GM19043 (cell line): ENCODE measurements around the gene PNMT.

ENCODE experiments used
- ATAC-seq: cut with Tn5 transposase; IDR thresholded peaks from one replicate; pipeline ENCODE4 v1.9.1; 2021; ENCODE audit warnings: low read depth; ENCODE audit not compliant: unreplicated experiment

The PNMT gene, protein sequence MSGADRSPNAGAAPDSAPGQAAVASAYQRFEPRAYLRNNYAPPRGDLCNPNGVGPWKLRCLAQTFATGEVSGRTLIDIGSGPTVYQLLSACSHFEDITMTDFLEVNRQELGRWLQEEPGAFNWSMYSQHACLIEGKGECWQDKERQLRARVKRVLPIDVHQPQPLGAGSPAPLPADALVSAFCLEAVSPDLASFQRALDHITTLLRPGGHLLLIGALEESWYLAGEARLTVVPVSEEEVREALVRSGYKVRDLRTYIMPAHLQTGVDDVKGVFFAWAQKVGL

DNA sequence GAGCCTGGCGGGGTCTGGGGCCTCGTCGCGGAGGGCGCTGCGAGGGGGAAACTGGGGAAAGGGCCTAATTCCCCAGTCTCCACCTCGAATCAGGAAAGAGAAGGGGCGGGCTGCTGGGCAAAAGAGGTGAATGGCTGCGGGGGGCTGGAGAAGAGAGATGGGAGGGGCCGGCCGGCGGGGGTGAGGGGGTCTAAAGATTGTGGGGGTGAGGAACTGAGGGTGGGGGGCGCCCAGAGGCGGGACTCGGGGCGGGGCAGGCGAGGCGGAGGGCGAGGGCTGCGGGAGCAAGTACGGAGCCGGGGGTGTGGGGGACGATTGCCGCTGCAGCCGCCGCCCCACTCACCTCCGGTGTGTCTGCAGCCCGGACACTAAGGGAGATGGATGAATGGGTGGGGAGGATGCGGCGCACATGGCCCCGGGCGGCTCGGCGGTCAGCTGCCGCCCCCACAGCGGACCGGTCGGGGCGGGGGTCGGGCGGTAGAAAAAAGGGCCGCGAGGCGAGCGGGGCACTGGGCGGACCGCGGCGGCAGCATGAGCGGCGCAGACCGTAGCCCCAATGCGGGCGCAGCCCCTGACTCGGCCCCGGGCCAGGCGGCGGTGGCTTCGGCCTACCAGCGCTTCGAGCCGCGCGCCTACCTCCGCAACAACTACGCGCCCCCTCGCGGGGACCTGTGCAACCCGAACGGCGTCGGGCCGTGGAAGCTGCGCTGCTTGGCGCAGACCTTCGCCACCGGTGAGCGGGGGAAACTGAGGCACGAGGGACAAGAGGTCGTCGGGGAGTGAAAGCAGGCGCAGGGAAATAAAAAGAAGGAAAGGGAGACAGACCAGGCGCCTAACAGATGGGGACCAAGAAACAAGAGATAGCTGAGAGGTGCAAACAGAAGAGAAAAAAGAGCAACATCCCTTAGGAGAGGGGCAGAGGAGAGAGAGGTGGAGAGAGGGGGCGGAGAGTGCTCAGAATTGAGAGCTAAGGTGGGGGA, at the start of gene PNMT:
PNMT (plus strand) TSS at position 509 of the 980 bp plus-strand sequence; CDS start at position 532, 23 bp downstream.
- ATAC-seq = no peak

- ATAC-seq = no peak
Measured at GRCh38 chr17:39618956-39619785, 49.1 kb upstream of the PNMT start.

DNA sequence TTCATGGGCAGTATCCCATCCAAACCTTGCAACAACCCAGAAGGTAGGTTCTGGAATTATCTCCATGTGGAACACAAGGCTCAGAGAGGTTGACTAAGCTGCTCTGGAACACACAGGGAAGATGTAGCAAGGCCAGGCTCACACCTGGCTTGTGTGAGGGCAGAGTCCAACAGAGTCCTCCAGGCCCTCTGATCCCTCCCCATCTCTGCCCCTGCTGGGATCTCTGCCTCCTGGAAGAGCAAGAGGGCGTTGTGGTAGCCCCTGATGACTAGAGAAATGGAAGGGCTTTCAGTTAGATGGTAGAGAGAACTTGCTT, 48.5 kb upstream of the PNMT start:
- ATAC-seq = no peak

DNA sequence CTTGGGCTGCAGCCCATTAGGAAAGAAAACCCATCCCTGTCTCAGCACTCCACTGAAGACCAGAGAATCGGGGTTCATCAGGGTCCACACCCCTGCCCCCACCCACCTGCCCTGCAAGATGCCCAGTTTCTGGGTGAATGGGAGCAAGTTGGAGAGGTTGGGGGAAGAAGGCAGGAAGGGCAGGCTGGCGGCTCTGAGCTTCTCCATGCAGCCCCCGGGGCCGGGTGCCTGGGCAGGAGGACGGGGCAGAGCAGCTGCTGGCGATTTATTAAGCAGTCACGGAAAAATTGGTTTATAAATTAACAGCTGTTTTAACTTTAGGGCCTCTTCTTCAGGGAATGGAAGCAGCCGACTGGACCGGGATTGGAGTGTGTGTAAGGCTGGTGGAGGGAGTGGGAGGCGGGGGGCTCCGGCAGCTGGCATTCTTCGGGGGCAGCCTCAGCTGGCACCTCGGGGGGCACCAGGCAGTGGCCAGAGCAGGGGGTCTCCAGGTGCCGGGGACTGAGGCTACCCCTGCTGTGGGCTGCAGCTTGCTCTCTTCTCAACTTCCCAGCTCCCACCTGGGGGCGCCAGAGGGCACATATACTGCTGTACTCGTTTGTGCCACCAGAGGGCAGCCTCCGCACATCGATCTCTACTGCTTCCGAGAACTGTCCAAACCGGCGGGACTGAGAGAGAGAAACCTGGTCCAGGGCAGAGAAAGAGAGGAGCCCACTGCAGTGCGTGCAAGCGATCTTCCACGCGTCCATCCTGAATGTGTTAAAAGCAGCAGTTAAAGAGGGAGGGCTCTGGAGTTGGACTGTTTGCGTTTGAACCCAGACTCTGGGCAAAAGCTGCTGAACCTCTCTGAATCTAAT, 46.5 kb upstream of the PNMT start:
- peak; percentile 54 for ATAC-seq

DNA sequence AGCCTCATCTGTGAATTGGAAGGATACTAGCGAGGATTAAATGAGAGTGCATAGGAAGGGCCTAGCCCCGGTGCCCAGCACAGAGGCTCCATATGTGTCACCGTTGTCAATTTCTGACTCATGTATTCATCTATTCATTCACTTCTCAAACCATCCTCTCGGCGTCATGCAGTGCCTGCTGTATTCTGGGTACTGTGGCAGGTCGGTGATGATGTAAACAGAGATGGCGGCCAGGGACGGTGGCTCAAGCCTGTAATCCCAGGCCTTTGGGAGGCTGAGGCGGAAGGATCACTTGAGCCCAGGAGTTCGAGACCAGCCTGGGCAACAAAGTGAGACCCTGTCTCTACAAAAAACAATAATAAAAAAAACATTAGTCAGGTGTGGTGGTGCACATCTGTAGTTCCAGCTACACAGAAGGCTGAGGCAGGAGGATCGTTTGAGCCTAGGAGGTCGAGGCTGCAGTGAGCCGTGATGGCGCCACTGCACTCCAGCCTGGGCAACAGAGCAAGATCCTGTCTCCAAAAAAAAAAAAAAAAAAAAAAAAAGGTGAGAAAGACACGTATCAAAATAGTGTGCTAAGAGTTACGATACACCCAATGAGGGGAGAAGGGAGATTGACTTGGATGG, 45.8 kb upstream of the PNMT start:
- no peak for ATAC-seq

DNA sequence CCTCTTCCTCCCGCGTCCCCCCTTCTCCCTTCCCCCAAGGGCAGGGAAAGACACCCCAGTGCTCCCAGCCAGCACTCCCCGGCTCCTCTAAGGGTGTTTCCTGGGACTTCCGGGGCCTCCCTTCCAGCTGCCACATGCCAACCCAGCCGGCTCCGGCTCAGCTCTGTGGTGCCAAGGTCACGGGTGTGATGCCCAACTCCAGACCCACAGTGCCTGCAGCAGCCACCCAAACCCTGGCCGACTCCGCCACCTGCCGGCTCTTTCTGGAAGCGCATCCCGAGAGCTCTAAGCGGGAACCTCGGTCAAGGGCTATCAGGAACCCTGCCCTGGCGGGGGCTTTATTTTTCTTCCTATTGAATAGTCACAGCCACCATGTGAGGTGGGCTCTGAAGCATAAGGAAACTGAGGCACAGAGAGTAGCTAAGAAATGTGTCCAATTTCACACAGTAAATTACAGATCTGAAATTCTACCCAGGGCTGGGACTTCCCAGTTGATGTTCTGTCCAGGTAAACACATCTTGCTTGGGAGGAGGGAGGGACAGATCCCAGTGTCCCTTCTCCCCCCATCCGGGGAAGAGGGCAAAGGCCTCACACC, 44.8 kb upstream of the PNMT start:
- no peak for ATAC-seq

- ATAC-seq = no peak
Measured at GRCh38 chr17:39624313-39624712, 43.9 kb upstream of the PNMT start.

DNA sequence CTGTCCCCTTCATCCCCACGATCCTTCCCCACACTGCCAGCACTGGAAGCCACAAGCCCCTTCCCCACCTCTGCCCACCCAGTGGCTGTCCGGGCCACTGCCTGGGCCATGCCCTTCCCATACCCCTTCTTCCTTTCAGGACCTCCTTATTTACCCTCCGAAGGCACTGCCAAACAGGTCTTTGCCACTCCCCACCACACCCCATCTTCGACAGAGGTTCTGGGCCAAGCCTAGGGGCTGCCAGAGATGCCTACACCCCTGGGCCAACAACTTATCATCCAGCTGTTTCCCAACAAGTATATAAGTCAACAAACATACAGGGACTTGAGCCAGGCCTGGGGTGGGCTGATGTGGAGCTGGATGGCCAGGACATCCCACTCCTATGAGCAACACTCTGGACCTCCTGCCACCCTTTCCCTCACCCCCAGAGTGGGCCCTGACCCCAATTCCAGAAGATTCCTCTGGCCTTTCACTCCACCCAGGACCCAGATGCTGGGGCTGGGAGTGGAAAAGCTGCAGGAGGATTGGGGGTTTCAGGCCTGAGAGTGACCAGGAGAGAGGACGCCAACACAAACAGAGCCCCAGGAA, 43.0 kb upstream of the PNMT start:
- ATAC-seq = no peak

DNA sequence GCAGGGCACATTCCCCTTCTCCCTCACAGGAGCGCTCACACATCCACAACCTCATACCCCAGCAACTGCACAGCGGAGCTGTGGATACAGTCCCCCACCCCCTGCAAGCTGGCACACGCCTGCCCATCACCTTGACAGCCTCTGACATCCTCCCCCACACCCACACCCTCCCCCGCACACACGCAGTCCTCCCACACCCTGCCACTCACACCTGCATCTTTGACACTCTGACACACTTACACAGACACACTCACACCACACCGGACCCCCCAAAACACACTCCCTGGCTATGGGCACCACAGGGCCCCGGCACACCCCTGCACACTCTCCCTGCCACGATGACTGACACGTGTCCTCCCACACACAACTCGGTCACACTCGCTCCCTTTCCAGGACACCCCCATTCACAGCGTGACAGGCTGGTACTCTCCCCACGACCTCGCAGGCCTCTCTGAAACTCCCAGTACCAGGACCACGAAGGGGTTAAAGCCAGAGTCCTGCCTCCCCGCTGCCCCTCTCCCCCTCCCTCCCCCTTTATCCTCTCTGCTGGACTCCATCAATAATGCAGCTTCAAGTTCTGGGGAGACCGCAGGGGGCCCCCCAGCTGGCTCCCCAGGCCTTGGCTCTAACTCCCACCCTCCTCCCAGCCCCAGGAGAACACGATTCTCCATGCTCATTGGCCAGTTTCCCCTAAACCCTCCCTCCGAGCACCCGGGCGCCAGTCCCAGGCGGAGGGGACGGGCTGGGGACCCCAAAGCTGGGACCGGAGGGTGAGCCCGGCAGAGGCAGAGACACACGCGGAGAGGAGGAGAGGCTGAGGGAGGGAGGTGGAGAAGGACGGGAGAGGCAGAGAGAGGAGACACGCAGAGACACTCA, 41.8 kb upstream of the PNMT start, which contains the start of gene PPP1R1B:
PPP1R1B (plus strand) TSS at position 782 of the 876 bp plus-strand sequence. CDS start 441 bp downstream, outside the sequence.
- no peak for ATAC-seq

DNA sequence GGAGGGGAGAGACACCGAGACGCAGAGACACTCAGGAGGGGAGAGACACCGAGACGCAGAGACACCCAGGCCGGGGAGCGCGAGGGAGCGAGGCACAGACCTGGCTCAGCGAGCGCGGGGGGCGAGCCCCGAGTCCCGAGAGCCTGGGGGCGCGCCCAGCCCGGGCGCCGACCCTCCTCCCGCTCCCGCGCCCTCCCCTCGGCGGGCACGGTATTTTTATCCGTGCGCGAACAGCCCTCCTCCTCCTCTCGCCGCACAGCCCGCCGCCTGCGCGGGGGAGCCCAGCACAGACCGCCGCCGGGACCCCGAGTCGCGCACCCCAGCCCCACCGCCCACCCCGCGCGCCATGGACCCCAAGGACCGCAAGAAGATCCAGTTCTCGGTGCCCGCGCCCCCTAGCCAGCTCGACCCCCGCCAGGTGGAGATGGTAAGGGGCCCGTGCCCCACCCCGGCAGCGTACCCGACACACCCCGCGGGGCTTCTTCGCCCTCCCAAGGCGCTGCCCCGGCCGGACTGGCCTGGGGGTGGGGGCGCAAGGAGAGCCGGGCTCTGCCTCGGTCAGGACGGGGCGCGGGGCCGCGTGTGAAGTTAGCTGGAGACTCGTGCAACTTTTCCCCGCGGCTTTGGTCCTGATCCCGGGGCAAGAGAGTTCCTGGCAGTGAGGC, 41.1 kb upstream of the PNMT start:
- no peak for ATAC-seq

DNA sequence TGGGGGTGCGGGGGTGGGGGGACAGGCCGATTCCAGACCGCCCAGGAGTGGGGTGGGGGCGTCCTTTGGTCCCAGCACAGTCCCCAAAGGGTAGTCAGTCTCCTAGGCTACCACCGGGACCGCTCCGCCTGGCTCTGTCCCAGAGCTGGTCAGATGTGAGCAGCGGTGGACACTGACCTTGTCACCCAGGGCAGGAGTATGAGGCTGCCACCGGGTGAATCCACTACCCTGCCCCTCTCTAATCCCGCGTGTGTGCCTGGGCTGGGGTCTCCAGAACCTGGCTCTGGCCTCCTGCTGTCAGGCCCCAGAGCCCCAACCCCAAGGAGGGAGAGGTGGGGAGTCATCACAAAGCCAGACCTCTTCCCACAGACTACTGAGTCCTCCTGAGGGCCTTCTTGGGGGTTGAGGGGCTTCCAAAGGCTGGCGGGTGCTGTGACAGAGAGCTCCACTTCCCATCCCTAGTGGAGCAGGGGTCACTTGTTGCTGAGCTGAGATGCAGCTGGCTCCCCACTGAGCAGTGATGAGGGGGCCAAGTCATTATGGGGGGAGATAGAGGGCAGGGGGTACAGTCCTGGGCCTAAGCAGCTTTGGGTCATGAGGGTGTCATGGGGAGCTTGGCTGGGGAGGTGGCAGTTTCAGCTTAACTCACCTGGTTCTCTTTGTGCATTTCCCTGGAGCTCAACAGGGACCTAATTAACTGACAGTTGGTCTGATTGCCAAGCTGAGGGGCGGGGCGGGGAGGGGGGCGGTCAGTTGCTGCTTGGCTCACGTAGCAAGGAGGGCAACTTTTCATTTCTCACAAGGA, 40.3 kb upstream of the PNMT start:
- no peak for ATAC-seq

DNA sequence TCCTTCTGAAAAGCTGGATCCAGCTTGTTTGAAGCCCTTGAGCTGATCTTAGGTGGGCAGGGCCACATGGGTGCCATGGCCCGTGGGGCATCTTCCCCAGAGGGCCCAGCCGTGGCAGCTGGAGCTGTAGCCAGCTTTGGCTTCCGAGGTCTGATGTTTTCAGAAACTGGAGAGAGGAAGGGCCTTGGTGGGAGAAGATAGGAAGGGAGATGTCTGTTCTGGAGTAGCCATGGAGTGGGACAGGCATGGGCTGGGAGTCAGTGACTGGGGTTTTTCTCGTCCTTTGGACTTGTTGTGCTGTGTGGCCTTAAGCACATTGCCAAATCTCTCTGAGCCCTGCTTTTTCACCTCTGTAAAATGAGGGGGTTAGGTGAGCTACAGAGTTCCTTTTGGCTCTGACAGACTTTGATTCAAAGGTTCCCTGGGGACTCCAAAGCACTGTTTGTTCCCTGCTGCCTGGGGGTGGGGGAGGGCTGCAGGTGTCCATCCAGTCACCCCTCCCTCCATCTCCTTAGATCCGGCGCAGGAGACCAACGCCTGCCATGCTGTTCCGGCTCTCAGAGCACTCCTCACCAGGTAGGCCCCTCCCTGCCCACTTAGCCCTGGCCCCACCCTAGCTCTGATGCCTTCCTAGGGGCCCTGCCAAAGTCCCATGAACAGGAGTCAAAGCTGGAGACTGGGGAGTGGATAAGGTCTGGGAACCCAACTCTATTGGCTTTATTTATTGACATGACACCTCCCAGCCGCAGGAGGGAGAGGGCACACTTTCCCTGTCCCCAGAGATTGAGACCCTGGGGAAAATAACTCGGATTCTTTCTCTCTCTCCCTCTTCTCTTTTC, 39.4 kb upstream of the PNMT start:
- ATAC-seq = no peak

- no peak for ATAC-seq
Measured at GRCh38 chr17:39629494-39629880, 38.8 kb upstream of the PNMT start.

DNA sequence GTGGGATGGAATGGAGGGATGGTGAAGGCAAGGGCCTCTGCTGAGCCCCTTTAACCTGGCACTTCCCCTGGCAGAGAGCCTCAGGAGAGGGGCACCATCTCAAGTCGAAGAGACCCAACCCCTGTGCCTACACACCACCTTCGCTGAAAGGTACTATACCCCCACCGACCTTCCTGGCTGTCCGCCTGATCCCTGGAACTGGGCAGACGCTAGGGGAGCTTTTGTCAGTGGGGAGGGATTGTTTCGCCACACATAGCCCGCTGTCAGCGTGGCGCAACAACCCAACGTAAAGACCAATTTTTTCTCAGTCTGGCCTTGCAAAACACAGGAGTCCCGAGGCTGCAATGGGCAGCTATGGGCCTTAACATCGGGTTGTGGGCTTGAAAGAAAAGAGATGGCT, 38.4 kb upstream of the PNMT start:
- no peak for ATAC-seq

GRCh38 chr17:39631403-39631802, 36.9 kb upstream of the PNMT start:
- ATAC-seq = no peak
